SU-DHL-6 (cell line): ENCODE measurements around the gene ARFGAP3.

ENCODE experiments used
- EZH2phosphoT487 ChIP-seq: fragments of 200-600 bp; sonication (generic), shearing (Covaris generic); conservative IDR thresholded peaks from 2 replicates; pipeline ENCODE4 v1.6.1; 2018; ENCODE audit warnings: mild to moderate bottlenecking, antibody characterized with exemption, low read length, moderate library complexity, mixed read lengths
- TF ChIP-seq, protein P1 (sequence below): fragments of 200-600 bp; sonication (generic); IDR thresholded peaks from one replicate; pipeline ENCODE4 v1.5.1; 2017; ENCODE audit warnings: antibody characterized with exemption, mild to moderate bottlenecking, low read length, moderate library complexity; ENCODE audit not compliant: insufficient read depth, poor library complexity, severe bottlenecking

GRCh38 chr22:42786606-42787356 lies 70.3 kb downstream of the ARFGAP3 start:
- TF ChIP-seq, protein P1, sequence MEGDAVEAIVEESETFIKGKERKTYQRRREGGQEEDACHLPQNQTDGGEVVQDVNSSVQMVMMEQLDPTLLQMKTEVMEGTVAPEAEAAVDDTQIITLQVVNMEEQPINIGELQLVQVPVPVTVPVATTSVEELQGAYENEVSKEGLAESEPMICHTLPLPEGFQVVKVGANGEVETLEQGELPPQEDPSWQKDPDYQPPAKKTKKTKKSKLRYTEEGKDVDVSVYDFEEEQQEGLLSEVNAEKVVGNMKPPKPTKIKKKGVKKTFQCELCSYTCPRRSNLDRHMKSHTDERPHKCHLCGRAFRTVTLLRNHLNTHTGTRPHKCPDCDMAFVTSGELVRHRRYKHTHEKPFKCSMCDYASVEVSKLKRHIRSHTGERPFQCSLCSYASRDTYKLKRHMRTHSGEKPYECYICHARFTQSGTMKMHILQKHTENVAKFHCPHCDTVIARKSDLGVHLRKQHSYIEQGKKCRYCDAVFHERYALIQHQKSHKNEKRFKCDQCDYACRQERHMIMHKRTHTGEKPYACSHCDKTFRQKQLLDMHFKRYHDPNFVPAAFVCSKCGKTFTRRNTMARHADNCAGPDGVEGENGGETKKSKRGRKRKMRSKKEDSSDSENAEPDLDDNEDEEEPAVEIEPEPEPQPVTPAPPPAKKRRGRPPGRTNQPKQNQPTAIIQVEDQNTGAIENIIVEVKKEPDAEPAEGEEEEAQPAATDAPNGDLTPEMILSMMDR, result no peak
- TF ChIP-seq EZH2phosphoT487, result no peak
